ENCODE data around the gene ZBTB11.
"Not testable (repeated sequence)": the region's sequence is repeated elsewhere in the genome, so short reads cannot be mapped to it uniquely, and the experiment has no call there.

DNA sequence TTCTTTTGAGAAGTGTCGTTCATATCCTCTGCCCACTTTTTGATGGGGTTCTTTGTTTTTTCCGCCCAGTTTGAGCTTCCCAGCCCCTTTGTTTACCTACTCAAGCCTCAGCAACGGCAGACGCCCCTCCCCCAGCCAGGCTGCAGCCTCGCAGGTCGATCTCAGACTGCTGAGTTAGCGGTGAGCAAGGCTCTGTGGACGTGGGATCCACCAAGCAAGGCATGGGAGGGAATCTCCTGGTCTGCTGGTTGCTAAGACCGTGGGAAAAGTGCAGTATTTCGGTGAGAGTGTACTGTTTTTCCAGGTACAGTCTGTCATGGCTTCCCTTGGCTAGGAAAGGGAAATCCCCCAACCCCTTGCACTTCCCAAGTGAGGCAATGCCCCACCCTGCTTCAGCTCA is 71.5 kb downstream of the ZBTB11 start:
- TF ChIP-seq, protein P1, sequence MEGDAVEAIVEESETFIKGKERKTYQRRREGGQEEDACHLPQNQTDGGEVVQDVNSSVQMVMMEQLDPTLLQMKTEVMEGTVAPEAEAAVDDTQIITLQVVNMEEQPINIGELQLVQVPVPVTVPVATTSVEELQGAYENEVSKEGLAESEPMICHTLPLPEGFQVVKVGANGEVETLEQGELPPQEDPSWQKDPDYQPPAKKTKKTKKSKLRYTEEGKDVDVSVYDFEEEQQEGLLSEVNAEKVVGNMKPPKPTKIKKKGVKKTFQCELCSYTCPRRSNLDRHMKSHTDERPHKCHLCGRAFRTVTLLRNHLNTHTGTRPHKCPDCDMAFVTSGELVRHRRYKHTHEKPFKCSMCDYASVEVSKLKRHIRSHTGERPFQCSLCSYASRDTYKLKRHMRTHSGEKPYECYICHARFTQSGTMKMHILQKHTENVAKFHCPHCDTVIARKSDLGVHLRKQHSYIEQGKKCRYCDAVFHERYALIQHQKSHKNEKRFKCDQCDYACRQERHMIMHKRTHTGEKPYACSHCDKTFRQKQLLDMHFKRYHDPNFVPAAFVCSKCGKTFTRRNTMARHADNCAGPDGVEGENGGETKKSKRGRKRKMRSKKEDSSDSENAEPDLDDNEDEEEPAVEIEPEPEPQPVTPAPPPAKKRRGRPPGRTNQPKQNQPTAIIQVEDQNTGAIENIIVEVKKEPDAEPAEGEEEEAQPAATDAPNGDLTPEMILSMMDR (IDR thresholded peaks at IDR 0.05): not testable (repeated sequence)
- not testable (repeated sequence) for TF ChIP-seq POLR2A (IDR thresholded peaks at IDR 0.05)
